ENCODE data around the gene SLITRK3.

SLITRK3 gene

DNA sequence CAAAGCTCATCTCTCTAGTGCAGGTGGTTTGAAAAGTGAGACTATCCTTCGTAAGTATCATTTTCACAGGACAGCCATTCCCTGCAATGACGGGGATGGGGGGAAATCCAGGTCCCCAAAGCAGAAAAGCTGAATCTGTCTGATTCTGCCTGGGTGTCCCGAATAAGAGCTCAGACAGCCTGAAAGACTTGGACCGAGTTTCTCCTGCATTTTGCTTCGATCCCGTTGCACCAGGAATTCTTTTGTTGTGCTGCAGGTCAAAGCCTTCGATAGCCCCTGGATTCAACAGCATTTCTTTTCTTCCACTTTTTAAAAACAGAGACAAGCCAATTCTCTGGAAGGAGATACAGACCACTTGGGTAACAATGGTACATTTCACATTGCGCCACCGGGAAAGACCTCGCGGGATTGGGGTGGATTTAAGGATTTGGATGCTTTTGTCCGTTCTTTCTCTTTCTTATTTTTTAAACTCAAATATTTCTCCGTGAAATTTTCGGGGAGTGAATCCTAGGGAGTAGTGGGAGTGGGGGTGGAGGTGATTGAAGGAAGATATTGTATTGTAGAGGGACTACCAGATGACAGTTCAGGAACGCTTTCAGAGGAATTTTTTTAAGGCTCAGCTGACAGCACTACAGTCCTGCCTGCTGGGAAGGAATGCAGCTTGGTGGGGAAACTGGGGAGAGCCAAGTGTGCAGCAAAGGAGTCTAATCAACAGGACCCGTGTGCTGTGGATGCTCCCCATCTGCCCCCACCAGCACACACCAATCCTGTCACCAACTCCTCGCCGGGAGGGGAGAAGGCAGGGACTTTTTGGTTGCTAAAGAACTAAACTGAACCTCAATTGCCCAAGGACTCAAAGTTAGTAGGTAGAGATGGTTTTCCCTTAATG is 2.6 kb downstream of the SLITRK3 start:
- Histone ChIP-seq H3K9ac (ENCODE audit: low read depth, low read length) (no peak overlapping the region), H3K4me2 (ENCODE audit: insufficient read depth, low read length) (no peak overlapping the region), H3K27me3 (ENCODE audit: insufficient read depth, low read length, poor library complexity) (no peaks in the 10 kb centered on the region), H3K27ac (ENCODE audit: low read length) (no peak overlapping the region), H3K4me3 (ENCODE audit: low read depth in 1 of 2, low read length in 2 of 2) (no peak overlapping the region), H3K36me3 (ENCODE audit: insufficient read depth, low read length) (no peaks in the 10 kb centered on the region), H2AFZ (ENCODE audit: low read depth, low read length) (no peak overlapping the region), H3K79me2 (ENCODE audit: insufficient read depth, low read length) (no peaks in the 10 kb centered on the region), H3K9me3 (ENCODE audit: insufficient read depth, low read length, severe bottlenecking) (peaks cover 3% of the 10 kb centered on the region), H3K4me1 (ENCODE audit: insufficient read depth, low read length) (no peaks in the 10 kb centered on the region), H4K20me1 (ENCODE audit: insufficient read depth, low read length) (no peaks in the 10 kb centered on the region)
- no peak for DNase-seq
- TF ChIP-seq, protein P1, sequence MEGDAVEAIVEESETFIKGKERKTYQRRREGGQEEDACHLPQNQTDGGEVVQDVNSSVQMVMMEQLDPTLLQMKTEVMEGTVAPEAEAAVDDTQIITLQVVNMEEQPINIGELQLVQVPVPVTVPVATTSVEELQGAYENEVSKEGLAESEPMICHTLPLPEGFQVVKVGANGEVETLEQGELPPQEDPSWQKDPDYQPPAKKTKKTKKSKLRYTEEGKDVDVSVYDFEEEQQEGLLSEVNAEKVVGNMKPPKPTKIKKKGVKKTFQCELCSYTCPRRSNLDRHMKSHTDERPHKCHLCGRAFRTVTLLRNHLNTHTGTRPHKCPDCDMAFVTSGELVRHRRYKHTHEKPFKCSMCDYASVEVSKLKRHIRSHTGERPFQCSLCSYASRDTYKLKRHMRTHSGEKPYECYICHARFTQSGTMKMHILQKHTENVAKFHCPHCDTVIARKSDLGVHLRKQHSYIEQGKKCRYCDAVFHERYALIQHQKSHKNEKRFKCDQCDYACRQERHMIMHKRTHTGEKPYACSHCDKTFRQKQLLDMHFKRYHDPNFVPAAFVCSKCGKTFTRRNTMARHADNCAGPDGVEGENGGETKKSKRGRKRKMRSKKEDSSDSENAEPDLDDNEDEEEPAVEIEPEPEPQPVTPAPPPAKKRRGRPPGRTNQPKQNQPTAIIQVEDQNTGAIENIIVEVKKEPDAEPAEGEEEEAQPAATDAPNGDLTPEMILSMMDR (IDR thresholded peaks at IDR 0.05; ENCODE audit: borderline replicate concordance, extremely low read depth, low read length, poor library complexity, severe bottlenecking), result no peak
- no peak for ATAC-seq (ENCODE audit: insufficient read depth, low read depth)

DNA sequence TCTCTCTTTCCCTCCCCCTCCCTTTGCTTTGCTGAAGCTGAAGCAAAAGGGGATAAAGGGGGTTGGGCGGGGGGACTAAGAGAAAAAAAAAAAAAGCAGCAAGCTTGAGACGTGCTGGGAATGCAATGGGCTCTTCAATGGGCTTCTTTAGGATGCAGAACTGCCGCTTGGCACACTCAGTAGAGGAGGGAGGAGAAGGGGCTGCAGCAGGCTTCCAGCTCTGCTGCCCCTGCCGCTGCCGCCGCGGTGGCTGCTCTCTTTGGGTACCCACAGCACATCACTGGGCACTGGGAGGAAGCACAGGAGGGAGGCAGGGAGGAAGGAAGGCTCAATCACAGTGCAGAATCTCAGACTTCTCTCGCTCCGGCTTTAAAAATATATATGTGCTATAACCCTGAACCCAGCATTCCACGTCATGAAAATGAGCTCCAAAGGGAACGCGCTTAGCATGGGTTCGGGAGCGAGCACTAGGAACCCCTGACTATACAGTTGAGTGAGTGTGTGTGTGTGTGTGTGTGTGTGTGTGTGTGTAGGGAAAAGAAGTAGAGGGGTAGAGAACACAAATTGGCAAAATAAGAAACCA is 3.5 kb downstream of the SLITRK3 start:
- Histone ChIP-seq H3K9ac (ENCODE audit: low read depth, low read length) (no peak overlapping the region), H3K4me2 (ENCODE audit: insufficient read depth, low read length) (no peak overlapping the region), H3K4me1 (ENCODE audit: insufficient read depth, low read length) (no peaks in the 10 kb centered on the region), H3K36me3 (ENCODE audit: insufficient read depth, low read length) (no peaks in the 10 kb centered on the region), H2AFZ (ENCODE audit: low read depth, low read length) (no peak overlapping the region), H3K79me2 (ENCODE audit: insufficient read depth, low read length) (no peaks in the 10 kb centered on the region), H3K27ac (ENCODE audit: low read length) (no peak overlapping the region), H4K20me1 (ENCODE audit: insufficient read depth, low read length) (no peaks in the 10 kb centered on the region), H3K27me3 (ENCODE audit: insufficient read depth, low read length, poor library complexity) (no peaks in the 10 kb centered on the region), H3K4me3 (ENCODE audit: low read depth in 1 of 2, low read length in 2 of 2) (no peak overlapping the region), H3K9me3 (ENCODE audit: insufficient read depth, low read length, severe bottlenecking) (peaks cover 3% of the 10 kb centered on the region)
- no peak for TF ChIP-seq EZH2 (IDR thresholded peaks at IDR 0.05; ENCODE audit: borderline replicate concordance, low read depth, low read length, severe bottlenecking)
- TF ChIP-seq, protein P1 (IDR thresholded peaks at IDR 0.05; ENCODE audit: borderline replicate concordance, extremely low read depth, low read length, poor library complexity, severe bottlenecking), result no peak
- no peak for ATAC-seq (ENCODE audit: insufficient read depth, low read depth)
- no peak for DNase-seq

DNA sequence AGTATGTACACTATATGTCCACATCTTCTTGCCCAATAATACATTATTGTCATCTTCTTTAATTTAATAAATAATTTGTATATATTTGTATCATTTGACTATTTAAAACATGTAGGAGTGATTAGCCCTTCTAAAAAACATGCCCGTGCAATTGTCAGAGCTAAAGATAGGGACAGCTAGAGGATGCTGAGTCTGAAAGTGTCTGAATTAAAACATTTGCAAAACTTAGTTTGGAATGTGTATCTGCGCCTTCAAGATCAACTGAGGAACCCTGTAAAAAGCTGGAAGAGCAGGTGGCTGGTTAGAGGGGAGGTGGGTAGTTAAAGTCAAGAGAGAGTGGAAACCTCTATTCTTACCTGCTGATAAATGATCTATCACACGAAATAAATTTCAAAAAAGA is 4.7 kb downstream of the SLITRK3 start:
- no peak overlapping the region for H2AFZ ChIP-seq (ENCODE audit: low read depth, low read length)
- H3K36me3 ChIP-seq (ENCODE audit: insufficient read depth, low read length), result no peaks in the 10 kb centered on the region
- TF ChIP-seq, protein P1 (IDR thresholded peaks at IDR 0.05; ENCODE audit: borderline replicate concordance, extremely low read depth, low read length, poor library complexity, severe bottlenecking), result no peak
- TF ChIP-seq EZH2 (IDR thresholded peaks at IDR 0.05; ENCODE audit: borderline replicate concordance, low read depth, low read length, severe bottlenecking), result no peak
- no peak overlapping the region for H3K27ac ChIP-seq (ENCODE audit: low read length)
- H3K4me2 ChIP-seq (ENCODE audit: insufficient read depth, low read length), result no peak overlapping the region
- H3K4me3 ChIP-seq (ENCODE audit: low read depth in 1 of 2, low read length in 2 of 2), result no peak overlapping the region
- no peak overlapping the region for H3K9ac ChIP-seq (ENCODE audit: low read depth, low read length)
- no peaks in the 10 kb centered on the region for H3K4me1 ChIP-seq (ENCODE audit: insufficient read depth, low read length)
- no peaks in the 10 kb centered on the region for H4K20me1 ChIP-seq (ENCODE audit: insufficient read depth, low read length)
- ATAC-seq (ENCODE audit: insufficient read depth, low read depth) (no peak), DNase-seq (no peak)
- peaks cover 3% of the 10 kb centered on the region for H3K9me3 ChIP-seq (ENCODE audit: insufficient read depth, low read length, severe bottlenecking)
- H3K79me2 ChIP-seq (ENCODE audit: insufficient read depth, low read length), result no peaks in the 10 kb centered on the region
- no peaks in the 10 kb centered on the region for H3K27me3 ChIP-seq (ENCODE audit: insufficient read depth, low read length, poor library complexity)
